H1 (cell line): Measurements from ENCODE around the gene UBN1. TPM values are rescaled to one million over a fixed set of nuclear protein-coding genes. Genes with fewer than 3 reads are reported as not detected.

Source experiments
- BCL11A ChIP-seq, 2 experiments: IDR thresholded peaks; one replicate each; pipeline ENCODE4 v1.6.1; 2011; ENCODE audit warnings: low read depth in 2 of 2, low read length in 2 of 2, mild to moderate bottlenecking in 2 of 2
- EP300 ChIP-seq, 2 experiments: IDR thresholded peaks; 1 replicate in 1 of 2; 2 replicates in 1 of 2; pipeline ENCODE4 v1.6.1; 2011 to 2012; ENCODE audit warnings: low read depth in 2 of 2, low read length in 2 of 2, mild to moderate bottlenecking in 2 of 2, borderline replicate concordance in 1 of 2, inconsistent platforms in 1 of 2, moderate library complexity in 1 of 2
- HDAC6 ChIP-seq: IDR thresholded peaks from one replicate; pipeline ENCODE4 v1.7.1; 2012; ENCODE audit warnings: low read depth, mild to moderate bottlenecking, inconsistent platforms, low read length, moderate library complexity
- RAD21 ChIP-seq, 2 experiments: IDR thresholded peaks in 1 of 2; conservative IDR thresholded peaks in 1 of 2; 2 replicates each; pipeline ENCODE4 v1.6.1; 2011; ENCODE audit warnings: low read depth in 2 of 2, low read length in 2 of 2, improper control_type of control experiment in 1 of 2, inconsistent platforms in 1 of 2, mild to moderate bottlenecking in 1 of 2, moderate library complexity in 1 of 2
- RBBP5 ChIP-seq: IDR thresholded peaks from 2 replicates; pipeline ENCODE4 v1.7.1; 2012; ENCODE audit warnings: low read depth, mild to moderate bottlenecking, inconsistent platforms, low read length, moderate library complexity, borderline replicate concordance
- RXRA ChIP-seq: IDR thresholded peaks from 2 replicates; pipeline ENCODE4 v1.6.1; 2011; ENCODE audit warnings: low read depth, mild to moderate bottlenecking, low read length, moderate library complexity; ENCODE audit not compliant: insufficient read depth
- SP4 ChIP-seq: IDR thresholded peaks from 2 replicates; pipeline ENCODE4 v1.6.1; 2012; ENCODE audit warnings: low read length, inconsistent platforms
- SUZ12 ChIP-seq: fragments of 200-600 bp; sonication (generic); IDR thresholded peaks from 2 replicates; pipeline ENCODE4 v1.6.1; 2012; ENCODE audit warnings: mild to moderate bottlenecking, inconsistent platforms, low read length, moderate library complexity, mixed read lengths
- polyA plus RNA-seq, 7 experiments: library from polyadenylated mRNA; depleted of rRNA in 3 of 7; stranded (reverse) in 5 of 7; unstranded in 2 of 7; fragments of >200 nt in 5 of 7; fragments of 200-250 nt in 2 of 7; gene quantifications; 1 replicate in 5 of 7; 2 replicates in 1 of 7; 4 replicates in 1 of 7; pipeline versions ENCODE4 v1.2.1 to v1.2.3, GENCODE V29; 2011 to 2013; ENCODE audit warnings: missing spikeins in 2 of 7, mixed read lengths in 2 of 7
- total RNA-seq: library from RNA; stranded (reverse); fragmentation: NEBNext Ultra II Directional; extraction: Animal tissue kit (Norgen Biotek cat#: 25700); gene quantifications from 2 replicates; pipeline ENCODE4 v1.2.1, GENCODE V29; 2021
- TF ChIP-seq, protein P1 (sequence below): IDR thresholded peaks from 2 replicates; pipeline ENCODE4 v1.6.1; 2011; ENCODE audit warnings: low read depth, mild to moderate bottlenecking, low read length; ENCODE audit not compliant: insufficient read depth

UBN1 gene
- total and polyA plus RNA-seq, 2 of the 8 experiments (the other 6 are each of a cell fraction or from before 2014, with no cell fraction given): 16.2 to 37.0 TPM

DNA sequence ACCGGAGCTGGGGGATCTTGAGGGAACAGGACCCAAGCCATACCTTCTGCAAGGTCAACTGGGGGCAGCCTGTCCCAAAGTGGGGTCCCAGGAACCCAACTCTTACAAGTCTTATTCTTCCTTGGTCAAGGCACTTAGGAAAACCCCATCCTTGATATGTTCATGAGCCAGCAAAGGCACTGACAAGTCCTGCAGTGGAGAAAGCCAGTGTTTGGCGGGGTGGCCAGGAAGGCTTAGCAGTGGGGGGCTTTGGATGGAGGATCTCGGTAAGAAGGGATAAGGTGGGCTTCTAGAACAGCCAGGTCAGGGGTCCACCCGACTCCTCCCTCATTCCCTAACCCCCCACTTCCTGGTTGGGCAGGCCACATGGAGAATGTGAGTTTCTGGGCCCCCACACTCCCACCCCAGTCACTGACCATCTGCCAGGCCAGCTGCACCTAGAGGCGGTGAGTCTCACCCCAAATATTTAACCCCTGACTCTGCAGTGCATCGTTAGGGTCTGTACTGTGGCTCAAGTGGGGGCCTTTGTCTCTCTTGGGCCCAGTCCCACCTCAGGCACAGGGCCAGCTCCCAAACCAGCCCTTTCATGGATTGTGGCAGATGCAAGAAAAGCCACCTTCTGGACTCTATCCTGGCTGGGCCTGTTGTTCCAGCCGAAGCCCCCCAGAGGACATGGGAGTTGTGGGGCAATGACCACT is 67.4 kb downstream of the UBN1 start (continued):
- TF ChIP-seq BCL11A (IDR thresholded peaks at IDR 0.05; ENCODE audit: low read depth in 2 of 2, low read length in 2 of 2) (no peak), EP300 (IDR thresholded peaks at IDR 0.05; ENCODE audit: borderline replicate concordance in 1 of 2, low read depth in 2 of 2, low read length in 2 of 2) (no peak), SP4 (no peak), RAD21 (IDR thresholded peaks at IDR 0.05 in 1 of 2, conservative IDR thresholded peaks at IDR 0.05 in 1 of 2; ENCODE audit: low read depth in 2 of 2, low read length in 2 of 2) (no peak), RBBP5 (no peak), RXRA (no peak), HDAC6 (no peak), SUZ12 (no peak)
- TF ChIP-seq, protein P1, sequence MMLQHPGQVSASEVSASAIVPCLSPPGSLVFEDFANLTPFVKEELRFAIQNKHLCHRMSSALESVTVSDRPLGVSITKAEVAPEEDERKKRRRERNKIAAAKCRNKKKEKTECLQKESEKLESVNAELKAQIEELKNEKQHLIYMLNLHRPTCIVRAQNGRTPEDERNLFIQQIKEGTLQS: no peak
